Measurements from ENCODE around the gene ROBO2. TPM values are rescaled to one million over a fixed set of nuclear protein-coding genes. Genes with fewer than 3 reads are reported as not detected.

Gene ROBO2
- total RNA-seq, 2 donors from 2014 or later: 2.5 to 2.9 TPM

DNA sequence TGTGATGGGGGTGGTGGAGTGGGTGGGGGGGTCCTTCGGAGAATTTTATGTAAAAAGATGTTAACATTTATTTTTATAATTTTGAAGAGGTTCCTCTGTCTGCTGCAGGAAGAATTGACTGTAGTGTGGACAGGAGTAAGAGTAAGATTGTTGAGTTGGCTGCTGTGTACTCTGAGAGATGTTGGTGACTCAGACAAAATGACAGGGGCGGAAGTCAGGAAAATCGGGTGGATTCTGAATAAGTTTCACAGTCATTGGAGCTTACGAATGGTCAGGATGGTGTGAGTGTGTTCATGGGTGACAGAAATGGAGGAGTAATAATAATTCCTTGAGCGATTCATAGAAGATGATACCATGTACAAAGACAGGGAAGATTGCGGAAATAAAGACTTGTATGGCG is 420.0 kb downstream of the ROBO2 start:
- Histone ChIP-seq H3K9ac (ENCODE audit: extremely low read depth, low read length, poor library complexity, severe bottlenecking) (no peak overlapping the region), H3K9me3 (ENCODE audit: control insufficient read depth, low read length) (no peaks in the 10 kb centered on the region), H3K4me3 (ENCODE audit: low read length) (no peak overlapping the region), H3K27me3 (ENCODE audit: control insufficient read depth, insufficient read depth, low read length, poor library complexity, severe bottlenecking) (no peaks in the 10 kb centered on the region), H3K4me1 (ENCODE audit: control insufficient read depth, insufficient read depth, low read length) (no peaks in the 10 kb centered on the region), H3K27ac (ENCODE audit: low read depth, low read length) (no peak overlapping the region), H3K36me3 (ENCODE audit: control insufficient read depth, insufficient read depth, low read length) (no peaks in the 10 kb centered on the region)
- H3K27me3 Mint-ChIP-seq (ENCODE audit: insufficient read depth): no peaks in the 10 kb centered on the region
- H3K4me1 Mint-ChIP-seq: peaks cover 7% of the 10 kb centered on the region
- DNase-seq: no peak
- TF ChIP-seq, protein P1, sequence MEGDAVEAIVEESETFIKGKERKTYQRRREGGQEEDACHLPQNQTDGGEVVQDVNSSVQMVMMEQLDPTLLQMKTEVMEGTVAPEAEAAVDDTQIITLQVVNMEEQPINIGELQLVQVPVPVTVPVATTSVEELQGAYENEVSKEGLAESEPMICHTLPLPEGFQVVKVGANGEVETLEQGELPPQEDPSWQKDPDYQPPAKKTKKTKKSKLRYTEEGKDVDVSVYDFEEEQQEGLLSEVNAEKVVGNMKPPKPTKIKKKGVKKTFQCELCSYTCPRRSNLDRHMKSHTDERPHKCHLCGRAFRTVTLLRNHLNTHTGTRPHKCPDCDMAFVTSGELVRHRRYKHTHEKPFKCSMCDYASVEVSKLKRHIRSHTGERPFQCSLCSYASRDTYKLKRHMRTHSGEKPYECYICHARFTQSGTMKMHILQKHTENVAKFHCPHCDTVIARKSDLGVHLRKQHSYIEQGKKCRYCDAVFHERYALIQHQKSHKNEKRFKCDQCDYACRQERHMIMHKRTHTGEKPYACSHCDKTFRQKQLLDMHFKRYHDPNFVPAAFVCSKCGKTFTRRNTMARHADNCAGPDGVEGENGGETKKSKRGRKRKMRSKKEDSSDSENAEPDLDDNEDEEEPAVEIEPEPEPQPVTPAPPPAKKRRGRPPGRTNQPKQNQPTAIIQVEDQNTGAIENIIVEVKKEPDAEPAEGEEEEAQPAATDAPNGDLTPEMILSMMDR (conservative IDR thresholded peaks at IDR 0.05): no peak
- no peaks in the 10 kb centered on the region for H3K9me3 Mint-ChIP-seq
- H3K36me3 Mint-ChIP-seq (ENCODE audit: low read depth): no peaks in the 10 kb centered on the region
- WGBS, 2 experiments (ENCODE audit: insufficient coverage in 1 of 2, insufficient read length in 1 of 2): 94 to 97% methylated on average over 4 to 7 of the region's 7 CpGs
- no peak overlapping the region for H3K27ac Mint-ChIP-seq
- H3K4me3 Mint-ChIP-seq: no peak overlapping the region

DNA sequence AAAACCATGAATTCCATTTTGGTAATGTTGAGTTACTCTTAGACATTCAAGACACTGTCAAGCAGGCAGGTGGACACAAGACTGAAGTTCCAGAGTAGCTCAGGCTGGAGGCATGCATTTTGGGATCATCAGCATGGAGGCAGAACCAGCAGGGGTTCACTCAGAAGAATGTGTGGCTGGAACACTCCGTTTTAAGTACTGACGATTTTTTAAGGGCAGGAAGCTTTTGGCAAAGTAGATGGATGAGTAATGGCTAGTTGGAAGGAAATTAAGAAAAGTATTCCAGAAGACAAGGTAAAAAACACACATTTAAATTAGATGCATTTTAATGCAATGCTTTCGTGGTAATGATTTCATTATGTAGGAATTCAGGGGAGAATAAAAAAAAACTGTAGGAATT is 420.4 kb downstream of the ROBO2 start:
- Histone ChIP-seq H3K36me3 (ENCODE audit: control insufficient read depth, insufficient read depth, low read length) (no peaks in the 10 kb centered on the region), H3K9ac (ENCODE audit: extremely low read depth, low read length, poor library complexity, severe bottlenecking) (no peak overlapping the region), H3K27ac (ENCODE audit: low read depth, low read length) (no peak overlapping the region), H3K9me3 (ENCODE audit: control insufficient read depth, low read length) (no peaks in the 10 kb centered on the region), H3K4me3 (ENCODE audit: low read length) (no peak overlapping the region), H3K4me1 (ENCODE audit: control insufficient read depth, insufficient read depth, low read length) (no peaks in the 10 kb centered on the region), H3K27me3 (ENCODE audit: control insufficient read depth, insufficient read depth, low read length, poor library complexity, severe bottlenecking) (no peaks in the 10 kb centered on the region)
- no peaks in the 10 kb centered on the region for H3K27me3 Mint-ChIP-seq (ENCODE audit: insufficient read depth)
- peaks cover 7% of the 10 kb centered on the region for H3K4me1 Mint-ChIP-seq
- WGBS, 2 experiments (ENCODE audit: insufficient coverage in 1 of 2, insufficient read length in 1 of 2): 76% methylated on average over 2 of the region's 3 CpGs; no CpG with 5 or more reads in 1 of the 2 experiments
- H3K9me3 Mint-ChIP-seq: no peaks in the 10 kb centered on the region
- H3K27ac Mint-ChIP-seq: no peak overlapping the region
- no peak for DNase-seq
- TF ChIP-seq, protein P1 (conservative IDR thresholded peaks at IDR 0.05): no peak
- no peaks in the 10 kb centered on the region for H3K36me3 Mint-ChIP-seq (ENCODE audit: low read depth)
- H3K4me3 Mint-ChIP-seq: no peak overlapping the region

DNA sequence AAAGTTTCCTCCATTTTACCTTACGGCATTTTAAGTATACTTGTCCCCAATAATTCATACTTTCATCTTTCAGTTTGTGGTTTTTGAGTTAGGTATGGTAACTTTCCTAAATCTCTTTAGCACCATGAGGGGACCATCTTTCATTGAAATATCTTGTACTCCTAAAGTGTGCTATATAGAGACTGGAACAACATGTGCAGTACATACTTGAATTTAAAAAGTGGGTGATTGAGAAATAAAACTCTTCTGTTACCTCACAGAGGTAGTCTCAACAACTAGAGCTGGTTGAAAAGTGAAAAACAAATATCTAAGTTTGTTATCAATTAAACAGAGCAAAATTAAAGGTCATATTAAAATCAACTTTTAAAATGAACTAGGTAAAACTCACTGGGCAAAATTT is 423.1 kb downstream of the ROBO2 start:
- no peak overlapping the region for H3K4me3 Mint-ChIP-seq
- no peak overlapping the region for H3K9ac ChIP-seq (ENCODE audit: extremely low read depth, low read length, poor library complexity, severe bottlenecking)
- no peaks in the 10 kb centered on the region for H3K9me3 Mint-ChIP-seq
- TF ChIP-seq, protein P1 (conservative IDR thresholded peaks at IDR 0.05): no peak
- no peaks in the 10 kb centered on the region for H3K27me3 ChIP-seq (ENCODE audit: control insufficient read depth, insufficient read depth, low read length, poor library complexity, severe bottlenecking)
- H3K27ac Mint-ChIP-seq: no peak overlapping the region
- H3K4me1 Mint-ChIP-seq: peaks cover 7% of the 10 kb centered on the region
- no peaks in the 10 kb centered on the region for H3K9me3 ChIP-seq (ENCODE audit: control insufficient read depth, low read length)
- no peaks in the 10 kb centered on the region for H3K36me3 ChIP-seq (ENCODE audit: control insufficient read depth, insufficient read depth, low read length)
- no peak overlapping the region for H3K27ac ChIP-seq (ENCODE audit: low read depth, low read length)
- DNase-seq: no peak
- no peaks in the 10 kb centered on the region for H3K27me3 Mint-ChIP-seq (ENCODE audit: insufficient read depth)
- H3K36me3 Mint-ChIP-seq (ENCODE audit: low read depth): no peaks in the 10 kb centered on the region
- H3K4me3 ChIP-seq (ENCODE audit: low read length): no peak overlapping the region
- WGBS, 2 experiments (ENCODE audit: insufficient coverage in 1 of 2, insufficient read length in 1 of 2): 0% methylated on average over 1 of the region's 1 CpG; no CpG with 5 or more reads in 1 of the 2 experiments
- H3K4me1 ChIP-seq (ENCODE audit: control insufficient read depth, insufficient read depth, low read length): no peaks in the 10 kb centered on the region
